H1 (cell line): ENCODE results near the gene ALDH4A1. TPM values are rescaled to one million over a fixed set of nuclear protein-coding genes. Genes with fewer than 3 reads are reported as not detected.

Experiments used
- ASH2L ChIP-seq: fragments of 200-600, 300-600 bp; sonication (generic); IDR thresholded peaks from one replicate; pipeline ENCODE4 v1.7.1; 2017; ENCODE audit warnings: low read length
- CEBPB ChIP-seq: IDR thresholded peaks from 2 replicates; pipeline ENCODE4 v1.6.1; 2012; ENCODE audit warnings: low read depth, low read length
- CHD2 ChIP-seq: IDR thresholded peaks from 2 replicates; pipeline ENCODE4 v1.6.1; 2012; ENCODE audit warnings: low read length, improper control_type of control experiment
- CTBP2 ChIP-seq: IDR thresholded peaks from 2 replicates; pipeline ENCODE4 v1.7.0; 2011; ENCODE audit warnings: borderline replicate concordance, mild to moderate bottlenecking, moderate library complexity, mixed read lengths, low read length; ENCODE audit not compliant: insufficient read depth, insufficient read length
- FOSL1 ChIP-seq: IDR thresholded peaks from 2 replicates; pipeline ENCODE4 v1.6.1; 2011; ENCODE audit warnings: mild to moderate bottlenecking, low read depth, low read length, moderate library complexity; ENCODE audit not compliant: insufficient read depth
- RFX5 ChIP-seq: IDR thresholded peaks from 2 replicates; pipeline ENCODE4 v1.6.1; 2011; ENCODE audit warnings: low read depth, low read length, improper control_type of control experiment, borderline replicate concordance
- SIN3A ChIP-seq, 2 experiments: IDR thresholded peaks in 1 of 2; conservative IDR thresholded peaks in 1 of 2; 2 replicates each; pipeline ENCODE4 v1.6.1; 2011 to 2012; ENCODE audit warnings: low read length in 2 of 2, improper control_type of control experiment in 1 of 2, low read depth in 1 of 2, mild to moderate bottlenecking in 1 of 2
- SIRT6 ChIP-seq: IDR thresholded peaks from one replicate; pipeline ENCODE4 v1.7.1; 2012; ENCODE audit warnings: low read length, inconsistent platforms
- SP1 ChIP-seq: IDR thresholded peaks from 2 replicates; pipeline ENCODE4 v1.6.1; 2011; ENCODE audit warnings: low read depth, low read length
- SP2 ChIP-seq: IDR thresholded peaks from 2 replicates; pipeline ENCODE4 v1.6.1; 2012; ENCODE audit warnings: mild to moderate bottlenecking, low read length, inconsistent platforms
- SP4 ChIP-seq: IDR thresholded peaks from 2 replicates; pipeline ENCODE4 v1.6.1; 2012; ENCODE audit warnings: low read length, inconsistent platforms
- ZNF274 ChIP-seq: IDR thresholded peaks from 2 replicates; pipeline ENCODE4 v1.7.0; 2012; ENCODE audit warnings: low read length, borderline replicate concordance; ENCODE audit errors: extremely low read depth
- polyA plus RNA-seq, 7 experiments: library from polyadenylated mRNA; depleted of rRNA in 3 of 7; stranded (reverse) in 5 of 7; unstranded in 2 of 7; fragments of >200 nt in 5 of 7; fragments of 200-250 nt in 2 of 7; gene quantifications; 1 replicate in 5 of 7; 2 replicates in 1 of 7; 4 replicates in 1 of 7; pipeline versions ENCODE4 v1.2.1 to v1.2.3, GENCODE V29; 2011 to 2013; ENCODE audit warnings: missing spikeins in 2 of 7, mixed read lengths in 2 of 7
- total RNA-seq: library from RNA; stranded (reverse); fragmentation: NEBNext Ultra II Directional; extraction: Animal tissue kit (Norgen Biotek cat#: 25700); gene quantifications from 2 replicates; pipeline ENCODE4 v1.2.1, GENCODE V29; 2021
- TF ChIP-seq, protein P1 (sequence below): fragments of 300-600 bp; sonication (generic); IDR thresholded peaks from 2 replicates; pipeline ENCODE4 v1.7.1; 2012; ENCODE audit warnings: low read length, moderate library complexity, mild to moderate bottlenecking, inconsistent platforms; ENCODE audit not compliant: insufficient replicate concordance

Gene ALDH4A1
- total and polyA plus RNA-seq, 2 of the 8 experiments (the other 6 are each of a cell fraction or from before 2014, with no cell fraction given): 30.3 to 35.9 TPM

DNA sequence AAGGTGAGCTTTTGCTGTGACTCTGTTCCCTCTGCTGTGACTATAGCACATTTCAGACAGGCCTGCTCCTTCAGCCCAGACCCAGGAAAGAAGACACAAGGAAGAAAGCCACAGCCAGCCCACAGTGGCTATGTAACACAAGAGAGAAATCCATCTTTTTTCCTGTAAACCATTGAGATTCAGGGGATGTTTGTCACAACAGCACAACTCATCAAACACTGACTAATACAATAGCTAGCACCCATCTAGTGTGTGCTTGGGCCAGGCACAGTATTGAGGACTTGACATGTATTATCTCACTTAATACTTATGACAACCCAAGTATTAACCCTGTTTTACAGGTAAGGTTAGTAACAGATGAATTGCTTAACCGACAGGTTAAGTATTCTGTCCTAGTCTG is 72.7 kb downstream of the ALDH4A1 start (continued):
- TF ChIP-seq, protein P1, sequence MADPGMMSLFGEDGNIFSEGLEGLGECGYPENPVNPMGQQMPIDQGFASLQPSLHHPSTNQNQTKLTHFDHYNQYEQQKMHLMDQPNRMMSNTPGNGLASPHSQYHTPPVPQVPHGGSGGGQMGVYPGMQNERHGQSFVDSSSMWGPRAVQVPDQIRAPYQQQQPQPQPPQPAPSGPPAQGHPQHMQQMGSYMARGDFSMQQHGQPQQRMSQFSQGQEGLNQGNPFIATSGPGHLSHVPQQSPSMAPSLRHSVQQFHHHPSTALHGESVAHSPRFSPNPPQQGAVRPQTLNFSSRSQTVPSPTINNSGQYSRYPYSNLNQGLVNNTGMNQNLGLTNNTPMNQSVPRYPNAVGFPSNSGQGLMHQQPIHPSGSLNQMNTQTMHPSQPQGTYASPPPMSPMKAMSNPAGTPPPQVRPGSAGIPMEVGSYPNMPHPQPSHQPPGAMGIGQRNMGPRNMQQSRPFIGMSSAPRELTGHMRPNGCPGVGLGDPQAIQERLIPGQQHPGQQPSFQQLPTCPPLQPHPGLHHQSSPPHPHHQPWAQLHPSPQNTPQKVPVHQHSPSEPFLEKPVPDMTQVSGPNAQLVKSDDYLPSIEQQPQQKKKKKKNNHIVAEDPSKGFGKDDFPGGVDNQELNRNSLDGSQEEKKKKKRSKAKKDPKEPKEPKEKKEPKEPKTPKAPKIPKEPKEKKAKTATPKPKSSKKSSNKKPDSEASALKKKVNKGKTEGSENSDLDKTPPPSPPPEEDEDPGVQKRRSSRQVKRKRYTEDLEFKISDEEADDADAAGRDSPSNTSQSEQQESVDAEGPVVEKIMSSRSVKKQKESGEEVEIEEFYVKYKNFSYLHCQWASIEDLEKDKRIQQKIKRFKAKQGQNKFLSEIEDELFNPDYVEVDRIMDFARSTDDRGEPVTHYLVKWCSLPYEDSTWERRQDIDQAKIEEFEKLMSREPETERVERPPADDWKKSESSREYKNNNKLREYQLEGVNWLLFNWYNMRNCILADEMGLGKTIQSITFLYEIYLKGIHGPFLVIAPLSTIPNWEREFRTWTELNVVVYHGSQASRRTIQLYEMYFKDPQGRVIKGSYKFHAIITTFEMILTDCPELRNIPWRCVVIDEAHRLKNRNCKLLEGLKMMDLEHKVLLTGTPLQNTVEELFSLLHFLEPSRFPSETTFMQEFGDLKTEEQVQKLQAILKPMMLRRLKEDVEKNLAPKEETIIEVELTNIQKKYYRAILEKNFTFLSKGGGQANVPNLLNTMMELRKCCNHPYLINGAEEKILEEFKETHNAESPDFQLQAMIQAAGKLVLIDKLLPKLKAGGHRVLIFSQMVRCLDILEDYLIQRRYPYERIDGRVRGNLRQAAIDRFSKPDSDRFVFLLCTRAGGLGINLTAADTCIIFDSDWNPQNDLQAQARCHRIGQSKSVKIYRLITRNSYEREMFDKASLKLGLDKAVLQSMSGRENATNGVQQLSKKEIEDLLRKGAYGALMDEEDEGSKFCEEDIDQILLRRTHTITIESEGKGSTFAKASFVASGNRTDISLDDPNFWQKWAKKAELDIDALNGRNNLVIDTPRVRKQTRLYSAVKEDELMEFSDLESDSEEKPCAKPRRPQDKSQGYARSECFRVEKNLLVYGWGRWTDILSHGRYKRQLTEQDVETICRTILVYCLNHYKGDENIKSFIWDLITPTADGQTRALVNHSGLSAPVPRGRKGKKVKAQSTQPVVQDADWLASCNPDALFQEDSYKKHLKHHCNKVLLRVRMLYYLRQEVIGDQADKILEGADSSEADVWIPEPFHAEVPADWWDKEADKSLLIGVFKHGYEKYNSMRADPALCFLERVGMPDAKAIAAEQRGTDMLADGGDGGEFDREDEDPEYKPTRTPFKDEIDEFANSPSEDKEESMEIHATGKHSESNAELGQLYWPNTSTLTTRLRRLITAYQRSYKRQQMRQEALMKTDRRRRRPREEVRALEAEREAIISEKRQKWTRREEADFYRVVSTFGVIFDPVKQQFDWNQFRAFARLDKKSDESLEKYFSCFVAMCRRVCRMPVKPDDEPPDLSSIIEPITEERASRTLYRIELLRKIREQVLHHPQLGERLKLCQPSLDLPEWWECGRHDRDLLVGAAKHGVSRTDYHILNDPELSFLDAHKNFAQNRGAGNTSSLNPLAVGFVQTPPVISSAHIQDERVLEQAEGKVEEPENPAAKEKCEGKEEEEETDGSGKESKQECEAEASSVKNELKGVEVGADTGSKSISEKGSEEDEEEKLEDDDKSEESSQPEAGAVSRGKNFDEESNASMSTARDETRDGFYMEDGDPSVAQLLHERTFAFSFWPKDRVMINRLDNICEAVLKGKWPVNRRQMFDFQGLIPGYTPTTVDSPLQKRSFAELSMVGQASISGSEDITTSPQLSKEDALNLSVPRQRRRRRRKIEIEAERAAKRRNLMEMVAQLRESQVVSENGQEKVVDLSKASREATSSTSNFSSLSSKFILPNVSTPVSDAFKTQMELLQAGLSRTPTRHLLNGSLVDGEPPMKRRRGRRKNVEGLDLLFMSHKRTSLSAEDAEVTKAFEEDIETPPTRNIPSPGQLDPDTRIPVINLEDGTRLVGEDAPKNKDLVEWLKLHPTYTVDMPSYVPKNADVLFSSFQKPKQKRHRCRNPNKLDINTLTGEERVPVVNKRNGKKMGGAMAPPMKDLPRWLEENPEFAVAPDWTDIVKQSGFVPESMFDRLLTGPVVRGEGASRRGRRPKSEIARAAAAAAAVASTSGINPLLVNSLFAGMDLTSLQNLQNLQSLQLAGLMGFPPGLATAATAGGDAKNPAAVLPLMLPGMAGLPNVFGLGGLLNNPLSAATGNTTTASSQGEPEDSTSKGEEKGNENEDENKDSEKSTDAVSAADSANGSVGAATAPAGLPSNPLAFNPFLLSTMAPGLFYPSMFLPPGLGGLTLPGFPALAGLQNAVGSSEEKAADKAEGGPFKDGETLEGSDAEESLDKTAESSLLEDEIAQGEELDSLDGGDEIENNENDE: no peak
- TF ChIP-seq SP2 (no peak), SP1 (no peak), ASH2L (no peak), FOSL1 (no peak), SIN3A (conservative IDR thresholded peaks at IDR 0.05 in 1 of 2, IDR thresholded peaks at IDR 0.05 in 1 of 2; ENCODE audit: low read depth in 1 of 2, low read length in 2 of 2) (no peak), ZNF274 (no peak), CTBP2 (no peak), CHD2 (no peak), SP4 (no peak), RFX5 (no peak), CEBPB (no peak), SIRT6 (no peak)
